ENCODE data around the gene OR8J1. TPM values are rescaled to one million over a fixed set of nuclear protein-coding genes. Genes with fewer than 3 reads are reported as not detected.

The OR8J1 gene
- not detected in 2 replicates for total RNA-seq (ENCODE audit: low replicate concordance)

- no peak within 1 kb of the TSS for H3K4me3 ChIP-seq (ENCODE audit: low read depth, low read length)
These were observed at the start of gene OR8J1 for GRCh38 chr11:56353991-56354390. Gene OR8J1 (plus strand): TSS chr11:56354291. CDS start chr11:56360247, 5,956 bp downstream.

DNA sequence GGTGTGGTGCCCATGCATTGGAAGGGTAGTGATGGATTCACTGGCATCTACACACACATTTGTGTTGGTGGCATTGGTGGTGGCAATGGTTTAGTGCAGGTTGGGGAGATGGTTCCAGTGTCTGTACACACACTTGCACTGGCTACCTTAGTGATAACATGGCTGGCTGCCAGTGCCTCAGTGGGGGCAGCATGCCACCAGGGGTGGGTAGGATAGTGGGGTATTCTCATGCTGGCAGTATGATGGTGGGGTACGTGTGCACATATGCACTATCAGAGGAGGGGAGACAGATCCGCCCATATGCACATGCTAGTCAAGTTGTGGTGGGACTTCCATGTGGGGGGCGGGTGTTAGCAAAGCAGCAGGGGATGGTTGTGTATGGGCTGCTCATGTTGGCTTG, 46.3 kb upstream of the OR8J1 start:
- no peak overlapping the region for H3K4me3 ChIP-seq (ENCODE audit: low read depth, low read length)
- no peak for DNase-seq (ENCODE audit: low read depth)
- TF ChIP-seq, protein P1, sequence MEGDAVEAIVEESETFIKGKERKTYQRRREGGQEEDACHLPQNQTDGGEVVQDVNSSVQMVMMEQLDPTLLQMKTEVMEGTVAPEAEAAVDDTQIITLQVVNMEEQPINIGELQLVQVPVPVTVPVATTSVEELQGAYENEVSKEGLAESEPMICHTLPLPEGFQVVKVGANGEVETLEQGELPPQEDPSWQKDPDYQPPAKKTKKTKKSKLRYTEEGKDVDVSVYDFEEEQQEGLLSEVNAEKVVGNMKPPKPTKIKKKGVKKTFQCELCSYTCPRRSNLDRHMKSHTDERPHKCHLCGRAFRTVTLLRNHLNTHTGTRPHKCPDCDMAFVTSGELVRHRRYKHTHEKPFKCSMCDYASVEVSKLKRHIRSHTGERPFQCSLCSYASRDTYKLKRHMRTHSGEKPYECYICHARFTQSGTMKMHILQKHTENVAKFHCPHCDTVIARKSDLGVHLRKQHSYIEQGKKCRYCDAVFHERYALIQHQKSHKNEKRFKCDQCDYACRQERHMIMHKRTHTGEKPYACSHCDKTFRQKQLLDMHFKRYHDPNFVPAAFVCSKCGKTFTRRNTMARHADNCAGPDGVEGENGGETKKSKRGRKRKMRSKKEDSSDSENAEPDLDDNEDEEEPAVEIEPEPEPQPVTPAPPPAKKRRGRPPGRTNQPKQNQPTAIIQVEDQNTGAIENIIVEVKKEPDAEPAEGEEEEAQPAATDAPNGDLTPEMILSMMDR (IDR thresholded peaks at IDR 0.05; ENCODE audit: insufficient read depth, low read length) = no peak

More at GRCh38 chr11:56353991-56354390, at the start of gene OR8J1:
- TF ChIP-seq, protein P1 (IDR thresholded peaks at IDR 0.05; ENCODE audit: insufficient read depth, low read length) = no peak
- no peak for DNase-seq (ENCODE audit: low read depth)

DNA sequence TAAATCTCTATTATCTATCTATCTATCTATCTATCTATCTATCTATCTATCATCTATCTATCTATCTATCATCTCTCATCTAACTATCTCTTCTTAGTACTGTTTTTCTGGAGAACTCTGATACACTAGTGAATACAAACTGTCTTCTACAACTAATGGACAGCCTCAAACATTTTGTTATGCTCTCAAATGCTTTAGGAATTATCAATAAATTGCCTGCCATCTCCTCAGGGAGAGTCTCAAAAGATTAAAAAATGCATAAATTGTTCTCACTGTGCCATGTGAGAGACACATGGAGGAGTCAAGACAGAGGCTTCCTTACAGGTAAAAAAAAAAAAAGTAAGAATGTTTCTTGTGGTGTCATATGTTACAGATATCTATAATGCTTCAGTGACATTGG, 39.2 kb upstream of the OR8J1 start, which contains the start of gene OR8K3:
OR8K3 (plus strand) TSS at position 301 of the 400 bp plus-strand sequence. CDS start 3,163 bp downstream, outside the sequence.
- H3K4me3 ChIP-seq (ENCODE audit: low read depth, low read length) = no peak within 1 kb of the TSS
- TF ChIP-seq, protein P1 (IDR thresholded peaks at IDR 0.05; ENCODE audit: insufficient read depth, low read length) = no peak
- DNase-seq (ENCODE audit: low read depth) = no peak

- no peak overlapping the region for H3K4me3 ChIP-seq (ENCODE audit: low read depth, low read length)
- TF ChIP-seq, protein P1 (IDR thresholded peaks at IDR 0.05; ENCODE audit: insufficient read depth, low read length) = no peak
- no peak for DNase-seq (ENCODE audit: low read depth)
These were observed 22.1 kb upstream of the OR8J1 start for GRCh38 chr11:56331861-56332491.

GRCh38 chr11:56333156-56333555, 20.9 kb upstream of the OR8J1 start:
- TF ChIP-seq, protein P1 (IDR thresholded peaks at IDR 0.05; ENCODE audit: insufficient read depth, low read length) = no peak
- DNase-seq (ENCODE audit: low read depth) = no peak
- no peak overlapping the region for H3K4me3 ChIP-seq (ENCODE audit: low read depth, low read length)

DNA sequence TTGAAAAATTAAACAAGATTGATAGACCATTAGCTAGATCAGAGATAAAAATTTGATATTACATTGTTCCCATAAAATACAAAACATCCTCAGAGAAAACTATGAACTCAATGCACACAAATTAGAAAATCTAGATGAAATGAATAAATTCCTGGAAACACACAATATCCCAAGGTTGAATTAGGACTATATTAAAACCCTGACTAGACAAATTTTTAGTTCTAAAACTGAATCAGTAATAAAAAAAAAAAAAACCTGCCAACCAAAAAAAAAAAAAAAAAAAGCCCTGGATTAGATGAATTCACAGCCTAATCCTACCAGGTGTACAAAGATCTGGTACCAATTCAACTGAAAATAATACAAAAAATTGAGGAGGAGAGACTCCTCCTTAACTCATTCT, 13.8 kb upstream of the OR8J1 start:
- DNase-seq (ENCODE audit: low read depth) = no peak
- TF ChIP-seq, protein P1 (IDR thresholded peaks at IDR 0.05; ENCODE audit: insufficient read depth, low read length) = no peak

More for the DNA sequence above, 13.8 kb upstream of the OR8J1 start:
- no peak overlapping the region for H3K4me3 ChIP-seq (ENCODE audit: low read depth, low read length)

Data from fibroblast of the aortic adventitia (primary cell).